GM23338 (cell line): Measurements from ENCODE around the gene KDM4B. TPM values are rescaled to one million over a fixed set of nuclear protein-coding genes. Genes with fewer than 3 reads are reported as not detected.

Experiments
- ATAC-seq: fragments of 200-7000 bp; cut with Tn5 transposase; 3 replicates; pipeline ENCODE4 v1.9.1; 2020
- DNase-seq: peaks from one replicate; pipeline ENCODE4 v3.0.0-alpha.2; 2015; ENCODE audit warnings: low spot score
- H2AFZ ChIP-seq: fragments of 200-600 bp; sonication (generic); 2 replicates; pipeline ENCODE4 v1.8.0; 2016; ENCODE audit warnings: antibody characterized with exemption, mild to moderate bottlenecking, moderate library complexity
- H3F3A ChIP-seq: fragments of 200-600 bp; sonication (generic); replicated peaks from 2 replicates; pipeline ENCODE4 v1.8.0; 2017; ENCODE audit warnings: antibody characterized with exemption, mixed run types, low read depth
- H3K27ac ChIP-seq: fragments of 200-600 bp; sonication (generic); 2 replicates; pipeline ENCODE4 v1.6.1; 2016; ENCODE audit warnings: low read depth
- H3K27me3 ChIP-seq: fragments of 200-600 bp; sonication (generic); 2 replicates; pipeline ENCODE4 v1.8.0; 2016; ENCODE audit warnings: mild to moderate bottlenecking, mixed run types, moderate library complexity; ENCODE audit not compliant: insufficient read depth
- H3K36me3 ChIP-seq: fragments of 200-600 bp; sonication (generic); 2 replicates; pipeline ENCODE4 v1.8.0; 2016; ENCODE audit warnings: mild to moderate bottlenecking; ENCODE audit not compliant: insufficient read depth
- H3K4me1 ChIP-seq: fragments of 200-600 bp; sonication (generic); 2 replicates; pipeline ENCODE4 v1.8.0; 2016; ENCODE audit warnings: mild to moderate bottlenecking, moderate library complexity; ENCODE audit not compliant: insufficient read depth
- H3K4me2 ChIP-seq: fragments of 200-600 bp; sonication (generic); 2 replicates; pipeline ENCODE4 v1.7.1; 2017; ENCODE audit warnings: mixed run types
- H3K4me3 ChIP-seq: fragments of 200-600 bp; sonication (generic); 2 replicates; pipeline ENCODE4 v1.6.1; 2016; ENCODE audit warnings: mixed run types
- H3K79me2 ChIP-seq: fragments of 200-600 bp; sonication (generic); replicated peaks from 2 replicates; pipeline ENCODE4 v1.8.0; 2017; ENCODE audit warnings: mild to moderate bottlenecking; ENCODE audit not compliant: insufficient read depth
- H3K9me2 ChIP-seq: fragments of 200-600 bp; sonication (generic); 2 replicates; pipeline ENCODE4 v1.8.0; 2017; ENCODE audit not compliant: insufficient read depth
- H4K20me1 ChIP-seq: fragments of 200-600 bp; sonication (generic); replicated peaks from 2 replicates; pipeline ENCODE4 v1.8.0; 2017; ENCODE audit warnings: mild to moderate bottlenecking; ENCODE audit not compliant: insufficient read depth
- H3K27ac Mint-ChIP-seq: 2 replicates; pipeline ENCODE4 v1.8.0; 2020; ENCODE audit warnings: inconsistent platforms, mild to moderate bottlenecking, moderate library complexity, mixed read lengths
- H3K27me3 Mint-ChIP-seq: 3 replicates; pipeline ENCODE4 v1.8.0; 2022; ENCODE audit warnings: low read depth, mild to moderate bottlenecking, moderate library complexity, mixed read lengths, inconsistent platforms; ENCODE audit not compliant: insufficient read depth, poor library complexity
- H3K36me3 Mint-ChIP-seq: 3 replicates; pipeline ENCODE4 v1.8.0; 2021; ENCODE audit warnings: low read depth, mild to moderate bottlenecking, inconsistent platforms, moderate library complexity, mixed read lengths
- H3K4me1 Mint-ChIP-seq: 3 replicates; pipeline ENCODE4 v1.8.0; 2020; ENCODE audit warnings: mild to moderate bottlenecking, inconsistent platforms, mixed read lengths
- H3K4me3 Mint-ChIP-seq: 3 replicates; pipeline ENCODE4 v1.8.0; 2021; ENCODE audit warnings: moderate library complexity, mild to moderate bottlenecking, inconsistent platforms, mixed read lengths
- H3K9me3 Mint-ChIP-seq: 3 replicates; pipeline ENCODE4 v1.8.0; 2020; ENCODE audit warnings: moderate library complexity, mild to moderate bottlenecking, inconsistent platforms, mixed read lengths
- CREB1 ChIP-seq: fragments of 250-450 bp; sonication (Bioruptor Pico); IDR thresholded peaks from 2 replicates; pipeline ENCODE4 v1.5.0; 2020; ENCODE audit warnings: low read depth, mild to moderate bottlenecking, moderate library complexity
- EZH2 ChIP-seq: fragments of 200-600 bp; sonication (generic); IDR thresholded peaks from one replicate; pipeline ENCODE4 v1.8.0; 2017; ENCODE audit warnings: antibody characterized with exemption, mild to moderate bottlenecking, low read depth; ENCODE audit not compliant: unreplicated experiment
- EZH2phosphoT487 ChIP-seq: fragments of 200-600 bp; sonication (generic); IDR thresholded peaks from one replicate; pipeline ENCODE4 v1.8.1; 2018; ENCODE audit warnings: antibody characterized with exemption; ENCODE audit not compliant: unreplicated experiment
- JUNB ChIP-seq: IDR thresholded peaks from one replicate; pipeline ENCODE4 v1.6.1; 2016; ENCODE audit warnings: antibody characterized with exemption; ENCODE audit not compliant: unreplicated experiment
- NANOG ChIP-seq: IDR thresholded peaks from 2 replicates; pipeline ENCODE4 v1.6.1; 2016; ENCODE audit warnings: antibody characterized with exemption, borderline replicate concordance
- POLR2AphosphoS5 ChIP-seq: IDR thresholded peaks from 2 replicates; pipeline ENCODE4 v1.6.1; 2016; ENCODE audit warnings: antibody characterized with exemption, low read depth
- STAT1 ChIP-seq: IDR thresholded peaks from one replicate; pipeline ENCODE4 v1.6.1; 2016; ENCODE audit warnings: antibody characterized with exemption; ENCODE audit not compliant: unreplicated experiment
- ZNF114 ChIP-seq: fragments of 250-450 bp; sonication (Bioruptor Pico); IDR thresholded peaks from 2 replicates; pipeline ENCODE4 v1.5.0; 2020; ENCODE audit warnings: mild to moderate bottlenecking, moderate library complexity
- ZNF331 ChIP-seq: fragments of 250-450 bp; sonication (Bioruptor Pico); IDR thresholded peaks from 2 replicates; pipeline ENCODE4 v1.5.0; 2020; ENCODE audit warnings: low read depth, mild to moderate bottlenecking, moderate library complexity
- polyA plus RNA-seq: library from polyadenylated mRNA; unstranded; fragments of >200 nt; fragmentation: Nextera tagmentation; extraction: Ambion mirVana; gene quantifications from 2 replicates; pipeline ENCODE4 v1.2.1, GENCODE V29; 2016
- total RNA-seq: library from RNA; depleted of rRNA; stranded (reverse); fragments of >200 nt; shearing (Covaris generic); gene quantifications from 2 replicates; pipeline ENCODE4 v1.2.3, GENCODE V29; 2014
- TF ChIP-seq, protein P1 (sequence below): IDR thresholded peaks from one replicate; pipeline ENCODE4 v1.6.1; 2018; ENCODE audit warnings: antibody characterized with exemption; ENCODE audit not compliant: unreplicated experiment
- TF ChIP-seq, protein P2 (sequence below): IDR thresholded peaks from 2 replicates; pipeline ENCODE4 v1.6.1; 2016; ENCODE audit warnings: antibody characterized with exemption
- TF ChIP-seq, protein P3 (sequence below): fragments of 250-450 bp; sonication (Bioruptor Pico); IDR thresholded peaks from 2 replicates; pipeline ENCODE4 v1.5.0; 2020; ENCODE audit warnings: mild to moderate bottlenecking, moderate library complexity
- TF ChIP-seq, protein P4 (sequence below), 2 experiments: fragments of 200-600 bp in 1 of 2; sonication (generic) in 1 of 2; conservative IDR thresholded peaks; 2 replicates each; pipeline versions ENCODE4 v1.5.1 to v1.6.1; 2016 to 2017; ENCODE audit warnings: antibody characterized with exemption in 2 of 2, low read depth in 2 of 2, mild to moderate bottlenecking in 2 of 2, moderate library complexity in 1 of 2

The KDM4B gene
- total and polyA plus RNA-seq, 2 experiments from 2014 or later, result 9.1 to 27.6 TPM

DNA sequence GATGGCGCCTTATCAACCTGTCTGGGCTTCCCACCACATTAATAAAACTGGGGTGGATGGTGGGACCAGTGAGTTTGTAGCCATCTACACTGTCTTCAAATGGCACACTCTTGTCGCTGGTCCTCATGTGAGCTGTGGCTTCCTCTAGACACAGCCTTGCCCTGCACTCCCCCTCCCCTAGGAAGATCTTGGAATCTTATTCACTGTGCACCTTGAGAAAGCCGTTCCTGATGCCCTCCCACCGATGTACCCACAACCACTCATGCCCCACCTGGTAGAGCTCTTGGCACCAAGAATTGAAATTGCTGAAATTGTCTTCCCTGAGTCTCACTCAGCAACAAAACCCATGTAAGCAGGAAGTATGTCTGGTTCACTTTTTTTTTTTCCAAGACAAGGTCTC is 225.7 kb downstream of the KDM4B start:
- ATAC-seq, result no peak
- no peak for DNase-seq
- peaks cover 8% of the 10 kb centered on the region; the same call in 1 of the 3 replicates for H3K9me3 Mint-ChIP-seq
- H3K4me1 ChIP-seq, result peaks cover 4% of the 10 kb centered on the region; the same call in 1 of the 2 replicates
- no peak overlapping the region for H3K27ac Mint-ChIP-seq
- no peak overlapping the region for H2AFZ ChIP-seq
- peaks cover 19% of the 10 kb centered on the region for H3K27me3 Mint-ChIP-seq
- TF ChIP-seq, protein P1, sequence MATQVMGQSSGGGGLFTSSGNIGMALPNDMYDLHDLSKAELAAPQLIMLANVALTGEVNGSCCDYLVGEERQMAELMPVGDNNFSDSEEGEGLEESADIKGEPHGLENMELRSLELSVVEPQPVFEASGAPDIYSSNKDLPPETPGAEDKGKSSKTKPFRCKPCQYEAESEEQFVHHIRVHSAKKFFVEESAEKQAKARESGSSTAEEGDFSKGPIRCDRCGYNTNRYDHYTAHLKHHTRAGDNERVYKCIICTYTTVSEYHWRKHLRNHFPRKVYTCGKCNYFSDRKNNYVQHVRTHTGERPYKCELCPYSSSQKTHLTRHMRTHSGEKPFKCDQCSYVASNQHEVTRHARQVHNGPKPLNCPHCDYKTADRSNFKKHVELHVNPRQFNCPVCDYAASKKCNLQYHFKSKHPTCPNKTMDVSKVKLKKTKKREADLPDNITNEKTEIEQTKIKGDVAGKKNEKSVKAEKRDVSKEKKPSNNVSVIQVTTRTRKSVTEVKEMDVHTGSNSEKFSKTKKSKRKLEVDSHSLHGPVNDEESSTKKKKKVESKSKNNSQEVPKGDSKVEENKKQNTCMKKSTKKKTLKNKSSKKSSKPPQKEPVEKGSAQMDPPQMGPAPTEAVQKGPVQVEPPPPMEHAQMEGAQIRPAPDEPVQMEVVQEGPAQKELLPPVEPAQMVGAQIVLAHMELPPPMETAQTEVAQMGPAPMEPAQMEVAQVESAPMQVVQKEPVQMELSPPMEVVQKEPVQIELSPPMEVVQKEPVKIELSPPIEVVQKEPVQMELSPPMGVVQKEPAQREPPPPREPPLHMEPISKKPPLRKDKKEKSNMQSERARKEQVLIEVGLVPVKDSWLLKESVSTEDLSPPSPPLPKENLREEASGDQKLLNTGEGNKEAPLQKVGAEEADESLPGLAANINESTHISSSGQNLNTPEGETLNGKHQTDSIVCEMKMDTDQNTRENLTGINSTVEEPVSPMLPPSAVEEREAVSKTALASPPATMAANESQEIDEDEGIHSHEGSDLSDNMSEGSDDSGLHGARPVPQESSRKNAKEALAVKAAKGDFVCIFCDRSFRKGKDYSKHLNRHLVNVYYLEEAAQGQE, result no peak
- TF ChIP-seq NANOG (no peak), ZNF114 (CRISPR knock-in tag) (no peak), ZNF331 (no peak), EZH2phosphoT487 (no peak), STAT1 (no peak), POLR2AphosphoS5 (no peak), CREB1 (CRISPR knock-in tag) (no peak), EZH2 (no peak), JUNB (no peak)
- TF ChIP-seq, protein P2, sequence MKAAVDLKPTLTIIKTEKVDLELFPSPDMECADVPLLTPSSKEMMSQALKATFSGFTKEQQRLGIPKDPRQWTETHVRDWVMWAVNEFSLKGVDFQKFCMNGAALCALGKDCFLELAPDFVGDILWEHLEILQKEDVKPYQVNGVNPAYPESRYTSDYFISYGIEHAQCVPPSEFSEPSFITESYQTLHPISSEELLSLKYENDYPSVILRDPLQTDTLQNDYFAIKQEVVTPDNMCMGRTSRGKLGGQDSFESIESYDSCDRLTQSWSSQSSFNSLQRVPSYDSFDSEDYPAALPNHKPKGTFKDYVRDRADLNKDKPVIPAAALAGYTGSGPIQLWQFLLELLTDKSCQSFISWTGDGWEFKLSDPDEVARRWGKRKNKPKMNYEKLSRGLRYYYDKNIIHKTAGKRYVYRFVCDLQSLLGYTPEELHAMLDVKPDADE, result no peak
- TF ChIP-seq, protein P3, sequence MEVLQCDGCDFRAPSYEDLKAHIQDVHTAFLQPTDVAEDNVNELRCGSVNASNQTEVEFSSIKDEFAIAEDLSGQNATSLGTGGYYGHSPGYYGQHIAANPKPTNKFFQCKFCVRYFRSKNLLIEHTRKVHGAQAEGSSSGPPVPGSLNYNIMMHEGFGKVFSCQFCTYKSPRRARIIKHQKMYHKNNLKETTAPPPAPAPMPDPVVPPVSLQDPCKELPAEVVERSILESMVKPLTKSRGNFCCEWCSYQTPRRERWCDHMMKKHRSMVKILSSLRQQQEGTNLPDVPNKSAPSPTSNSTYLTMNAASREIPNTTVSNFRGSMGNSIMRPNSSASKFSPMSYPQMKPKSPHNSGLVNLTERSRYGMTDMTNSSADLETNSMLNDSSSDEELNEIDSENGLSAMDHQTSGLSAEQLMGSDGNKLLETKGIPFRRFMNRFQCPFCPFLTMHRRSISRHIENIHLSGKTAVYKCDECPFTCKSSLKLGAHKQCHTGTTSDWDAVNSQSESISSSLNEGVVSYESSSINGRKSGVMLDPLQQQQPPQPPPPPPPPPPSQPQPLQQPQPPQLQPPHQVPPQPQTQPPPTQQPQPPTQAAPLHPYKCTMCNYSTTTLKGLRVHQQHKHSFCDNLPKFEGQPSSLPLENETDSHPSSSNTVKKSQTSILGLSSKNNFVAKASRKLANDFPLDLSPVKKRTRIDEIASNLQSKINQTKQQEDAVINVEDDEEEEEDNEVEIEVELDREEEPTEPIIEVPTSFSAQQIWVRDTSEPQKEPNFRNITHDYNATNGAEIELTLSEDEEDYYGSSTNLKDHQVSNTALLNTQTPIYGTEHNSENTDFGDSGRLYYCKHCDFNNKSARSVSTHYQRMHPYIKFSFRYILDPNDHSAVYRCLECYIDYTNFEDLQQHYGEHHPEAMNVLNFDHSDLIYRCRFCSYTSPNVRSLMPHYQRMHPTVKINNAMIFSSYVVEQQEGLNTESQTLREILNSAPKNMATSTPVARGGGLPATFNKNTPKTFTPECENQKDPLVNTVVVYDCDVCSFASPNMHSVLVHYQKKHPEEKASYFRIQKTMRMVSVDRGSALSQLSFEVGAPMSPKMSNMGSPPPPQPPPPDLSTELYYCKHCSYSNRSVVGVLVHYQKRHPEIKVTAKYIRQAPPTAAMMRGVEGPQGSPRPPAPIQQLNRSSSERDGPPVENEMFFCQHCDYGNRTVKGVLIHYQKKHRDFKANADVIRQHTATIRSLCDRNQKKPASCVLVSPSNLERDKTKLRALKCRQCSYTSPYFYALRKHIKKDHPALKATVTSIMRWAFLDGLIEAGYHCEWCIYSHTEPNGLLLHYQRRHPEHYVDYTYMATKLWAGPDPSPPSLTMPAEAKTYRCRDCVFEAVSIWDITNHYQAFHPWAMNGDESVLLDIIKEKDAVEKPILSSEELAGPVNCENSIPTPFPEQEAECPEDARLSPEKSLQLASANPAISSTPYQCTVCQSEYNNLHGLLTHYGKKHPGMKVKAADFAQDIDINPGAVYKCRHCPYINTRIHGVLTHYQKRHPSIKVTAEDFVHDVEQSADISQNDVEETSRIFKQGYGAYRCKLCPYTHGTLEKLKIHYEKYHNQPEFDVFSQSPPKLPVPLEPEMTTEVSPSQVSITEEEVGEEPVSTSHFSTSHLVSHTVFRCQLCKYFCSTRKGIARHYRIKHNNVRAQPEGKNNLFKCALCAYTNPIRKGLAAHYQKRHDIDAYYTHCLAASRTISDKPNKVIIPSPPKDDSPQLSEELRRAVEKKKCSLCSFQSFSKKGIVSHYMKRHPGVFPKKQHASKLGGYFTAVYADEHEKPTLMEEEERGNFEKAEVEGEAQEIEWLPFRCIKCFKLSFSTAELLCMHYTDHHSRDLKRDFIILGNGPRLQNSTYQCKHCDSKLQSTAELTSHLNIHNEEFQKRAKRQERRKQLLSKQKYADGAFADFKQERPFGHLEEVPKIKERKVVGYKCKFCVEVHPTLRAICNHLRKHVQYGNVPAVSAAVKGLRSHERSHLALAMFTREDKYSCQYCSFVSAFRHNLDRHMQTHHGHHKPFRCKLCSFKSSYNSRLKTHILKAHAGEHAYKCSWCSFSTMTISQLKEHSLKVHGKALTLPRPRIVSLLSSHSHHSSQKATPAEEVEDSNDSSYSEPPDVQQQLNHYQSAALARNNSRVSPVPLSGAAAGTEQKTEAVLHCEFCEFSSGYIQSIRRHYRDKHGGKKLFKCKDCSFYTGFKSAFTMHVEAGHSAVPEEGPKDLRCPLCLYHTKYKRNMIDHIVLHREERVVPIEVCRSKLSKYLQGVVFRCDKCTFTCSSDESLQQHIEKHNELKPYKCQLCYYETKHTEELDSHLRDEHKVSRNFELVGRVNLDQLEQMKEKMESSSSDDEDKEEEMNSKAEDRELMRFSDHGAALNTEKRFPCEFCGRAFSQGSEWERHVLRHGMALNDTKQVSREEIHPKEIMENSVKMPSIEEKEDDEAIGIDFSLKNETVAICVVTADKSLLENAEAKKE (CRISPR knock-in tag), result no peak
- TF ChIP-seq, protein P4, sequence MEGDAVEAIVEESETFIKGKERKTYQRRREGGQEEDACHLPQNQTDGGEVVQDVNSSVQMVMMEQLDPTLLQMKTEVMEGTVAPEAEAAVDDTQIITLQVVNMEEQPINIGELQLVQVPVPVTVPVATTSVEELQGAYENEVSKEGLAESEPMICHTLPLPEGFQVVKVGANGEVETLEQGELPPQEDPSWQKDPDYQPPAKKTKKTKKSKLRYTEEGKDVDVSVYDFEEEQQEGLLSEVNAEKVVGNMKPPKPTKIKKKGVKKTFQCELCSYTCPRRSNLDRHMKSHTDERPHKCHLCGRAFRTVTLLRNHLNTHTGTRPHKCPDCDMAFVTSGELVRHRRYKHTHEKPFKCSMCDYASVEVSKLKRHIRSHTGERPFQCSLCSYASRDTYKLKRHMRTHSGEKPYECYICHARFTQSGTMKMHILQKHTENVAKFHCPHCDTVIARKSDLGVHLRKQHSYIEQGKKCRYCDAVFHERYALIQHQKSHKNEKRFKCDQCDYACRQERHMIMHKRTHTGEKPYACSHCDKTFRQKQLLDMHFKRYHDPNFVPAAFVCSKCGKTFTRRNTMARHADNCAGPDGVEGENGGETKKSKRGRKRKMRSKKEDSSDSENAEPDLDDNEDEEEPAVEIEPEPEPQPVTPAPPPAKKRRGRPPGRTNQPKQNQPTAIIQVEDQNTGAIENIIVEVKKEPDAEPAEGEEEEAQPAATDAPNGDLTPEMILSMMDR (conservative IDR thresholded peaks at IDR 0.05; ENCODE audit: low read depth in 2 of 2), result no peak
- H3K4me1 Mint-ChIP-seq, result peaks cover 15% of the 10 kb centered on the region
- H3K4me2 ChIP-seq, result no peak overlapping the region
- H3K36me3 Mint-ChIP-seq, result 0 out of 3 replicates have a peak, but pooled peaks cover under 1% of the 10 kb centered on the region
- no peaks in the 10 kb centered on the region for H3K27me3 ChIP-seq
- no peaks in the 10 kb centered on the region for H3K36me3 ChIP-seq
- no peaks in the 10 kb centered on the region for H3K79me2 ChIP-seq
- H3K27ac ChIP-seq, result no peak overlapping the region
- H3K4me3 Mint-ChIP-seq, result no peak overlapping the region
- 0 out of 2 replicates have a peak, but pooled peaks cover 3% of the 10 kb centered on the region for H3F3A ChIP-seq
- no peaks in the 10 kb centered on the region for H4K20me1 ChIP-seq
- H3K4me3 ChIP-seq, result no peak overlapping the region
- H3K9me2 ChIP-seq, result no peaks in the 10 kb centered on the region
